Colon (tissue), 2 donors: Measurements from ENCODE around the gene CDH10.

Source experiments
- FAIRE-seq: peaks from 2 replicates; lab custom pipeline; 2012; peaks lifted over from hg19 to GRCh38; lab: Jason Lieb, UNC
- donor health status: control.
- donor health status: control.

Gene CDH10

GRCh38 chr5:24644761-24645160 is at the start of gene CDH10:
CDH10 (minus strand) TSS chr5:24644978; CDS start chr5:24593490, 51,488 bp downstream.
- no peak for FAIRE-seq

GRCh38 chr5:24693609-24694008 is 48.8 kb upstream of the CDH10 start:
- FAIRE-seq, result no peak

- no peak for FAIRE-seq
These were observed 46.3 kb upstream of the CDH10 start for GRCh38 chr5:24691074-24691473.

- FAIRE-seq, result no peak
These were observed 36.3 kb upstream of the CDH10 start for GRCh38 chr5:24681106-24681505.

- FAIRE-seq, result no peak
These were observed 23.3 kb upstream of the CDH10 start for GRCh38 chr5:24668050-24668449.

- no peak for FAIRE-seq
These were observed 4.8 kb upstream of the CDH10 start for GRCh38 chr5:24649531-24649930.

- FAIRE-seq, result no peak
These were observed 2.1 kb upstream of the CDH10 start for GRCh38 chr5:24646915-24647314.

GRCh38 chr5:24645483-24645882 is 705 bp upstream of the CDH10 start:
- FAIRE-seq, result no peak

GRCh38 chr5:24643880-24644279 is 898 bp downstream of the CDH10 start:
- FAIRE-seq, result no peak

GRCh38 chr5:24643156-24643555 is 1.6 kb downstream of the CDH10 start:
- FAIRE-seq, result no peak

GRCh38 chr5:24642022-24642421 is 2.8 kb downstream of the CDH10 start:
- FAIRE-seq, result no peak

GRCh38 chr5:24635209-24635608 is 9.6 kb downstream of the CDH10 start:
- no peak for FAIRE-seq

GRCh38 chr5:24633715-24634325 is 11.0 kb downstream of the CDH10 start:
- FAIRE-seq, result no peak

GRCh38 chr5:24632353-24632752 is 12.4 kb downstream of the CDH10 start:
- no peak for FAIRE-seq

GRCh38 chr5:24630918-24631317 is 13.9 kb downstream of the CDH10 start:
- no peak for FAIRE-seq

- no peak for FAIRE-seq
These were observed 15.0 kb downstream of the CDH10 start for GRCh38 chr5:24629798-24630197.

- no peak for FAIRE-seq
These were observed 19.9 kb downstream of the CDH10 start for GRCh38 chr5:24624872-24625271.

GRCh38 chr5:24623624-24624023 is 21.2 kb downstream of the CDH10 start:
- no peak for FAIRE-seq

GRCh38 chr5:24623031-24623430 is 21.7 kb downstream of the CDH10 start:
- no peak for FAIRE-seq

- FAIRE-seq, result no peak
These were observed 23.0 kb downstream of the CDH10 start for GRCh38 chr5:24621792-24622191.

GRCh38 chr5:24616566-24616965 is 28.2 kb downstream of the CDH10 start:
- FAIRE-seq, result no peak

- FAIRE-seq, result no peak
These were observed 29.6 kb downstream of the CDH10 start for GRCh38 chr5:24615159-24615558.

GRCh38 chr5:24609706-24610105 is 35.1 kb downstream of the CDH10 start:
- no peak for FAIRE-seq

- no peak for FAIRE-seq
These were observed 37.8 kb downstream of the CDH10 start for GRCh38 chr5:24606971-24607370.

GRCh38 chr5:24602188-24602587 is 42.6 kb downstream of the CDH10 start:
- FAIRE-seq, result no peak
